HG02610 (cell line): ENCODE results near the gene ARL4C.

Experiments
- ATAC-seq: cut with Tn5 transposase; IDR thresholded peaks from one replicate; pipeline ENCODE4 v1.9.1; 2021; ENCODE audit warnings: mild to moderate bottlenecking, moderate library complexity; ENCODE audit not compliant: unreplicated experiment

ARL4C gene

DNA sequence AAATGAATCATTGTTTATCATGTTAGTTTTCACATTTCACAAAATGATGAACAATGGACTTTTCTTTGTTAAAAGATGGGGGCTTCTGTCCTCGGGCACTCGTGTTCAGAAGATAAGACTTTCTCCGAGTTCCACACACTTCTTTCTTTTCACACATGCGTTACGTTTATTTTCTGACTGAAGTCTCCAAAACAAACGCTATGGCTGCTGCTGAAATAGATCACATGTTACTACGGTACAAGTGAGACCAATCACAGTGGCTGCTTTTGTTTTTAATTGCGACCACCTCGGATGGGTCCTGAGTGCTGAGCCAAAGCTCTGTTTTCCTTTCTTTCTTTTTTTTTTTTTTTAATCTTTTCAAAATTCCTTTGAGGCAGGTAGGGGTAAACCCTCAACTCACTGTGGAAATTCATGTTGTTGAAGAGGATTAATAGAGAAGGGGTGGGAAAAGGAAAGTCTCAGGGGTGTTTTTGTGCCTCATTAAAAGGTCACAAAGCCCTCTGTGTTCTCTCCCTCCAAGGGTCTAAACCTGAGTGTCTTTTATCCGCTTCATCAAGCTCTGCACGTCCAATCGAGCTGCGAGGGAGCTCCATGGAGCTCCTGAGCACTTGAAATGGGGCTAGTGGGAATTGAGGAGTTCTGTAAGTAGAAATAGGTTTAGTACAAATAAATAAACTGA lies 48.2 kb downstream of the ARL4C start:
- ATAC-seq = no peak

DNA sequence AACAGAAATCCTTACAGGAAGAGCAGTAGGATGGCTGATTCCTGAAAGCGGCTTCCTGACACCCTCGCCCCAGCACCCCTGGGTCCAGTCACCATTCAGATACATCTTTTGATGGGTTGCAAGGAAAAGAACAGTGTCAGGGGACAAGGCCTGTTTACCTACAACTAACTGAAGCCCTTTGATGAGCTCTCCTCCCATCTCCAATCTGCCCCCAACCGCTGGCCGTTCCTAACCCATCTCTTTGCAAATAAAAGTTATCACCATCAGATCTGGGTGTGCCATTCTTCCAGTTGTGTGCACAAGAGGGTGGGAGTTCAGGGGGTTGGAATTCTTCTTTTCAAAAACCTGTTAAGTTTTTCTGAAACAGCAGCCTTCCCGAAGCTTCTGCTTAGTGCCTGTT lies 48.9 kb downstream of the ARL4C start:
- no peak for ATAC-seq

DNA sequence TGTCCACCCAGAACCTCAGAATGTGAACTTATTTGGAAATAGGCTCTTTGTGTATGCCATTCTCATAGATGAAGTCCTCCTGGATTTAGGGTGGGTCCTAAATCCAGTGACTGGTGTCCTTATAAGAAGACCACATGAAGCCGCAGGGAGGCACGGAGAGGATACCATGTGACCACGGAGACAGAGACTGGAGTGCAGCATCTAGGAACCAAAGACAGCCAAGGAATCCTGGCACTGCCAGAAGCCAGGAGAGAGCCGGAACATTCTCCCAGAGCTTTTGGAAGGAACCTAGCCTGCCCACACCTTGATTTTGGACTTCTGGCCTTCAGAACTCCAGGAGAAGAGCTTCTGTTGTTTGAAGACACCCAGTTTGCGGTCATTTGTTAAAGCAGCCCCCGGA lies 49.7 kb downstream of the ARL4C start:
- ATAC-seq = no peak

DNA sequence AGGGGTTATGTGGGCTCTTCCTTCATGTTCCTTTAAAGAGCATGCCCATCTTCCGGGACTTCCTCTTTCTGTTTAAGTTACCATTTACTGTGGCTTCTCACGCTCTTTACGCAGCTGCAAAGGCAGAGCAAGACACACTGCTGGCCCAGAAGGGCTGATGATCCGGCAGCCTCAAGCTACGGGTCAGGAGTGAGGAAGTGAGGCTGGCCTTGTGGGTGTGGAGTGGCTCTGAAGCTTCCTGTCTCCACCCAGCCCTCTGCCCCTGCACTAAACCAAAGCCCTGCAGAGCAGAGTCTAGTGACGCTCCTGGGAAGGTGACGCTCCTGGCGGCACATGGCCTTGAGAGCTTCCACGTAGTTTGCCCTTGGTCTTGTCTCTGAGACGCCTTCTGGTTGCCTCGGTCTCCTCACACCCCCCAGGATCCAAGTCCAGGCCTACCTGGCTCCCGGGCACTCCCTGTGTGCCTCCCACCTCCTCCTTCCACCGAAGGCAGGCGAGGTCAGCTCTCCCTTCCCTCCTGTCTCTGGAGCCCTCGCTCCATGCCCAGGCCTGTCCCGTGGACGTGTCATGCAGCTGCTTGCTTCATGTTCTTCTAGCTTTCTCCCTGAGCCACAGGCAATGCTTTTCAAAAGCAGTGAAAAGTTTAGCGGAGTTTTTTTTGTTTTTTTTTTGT lies 50.3 kb downstream of the ARL4C start:
- peak; percentile 88 for ATAC-seq

DNA sequence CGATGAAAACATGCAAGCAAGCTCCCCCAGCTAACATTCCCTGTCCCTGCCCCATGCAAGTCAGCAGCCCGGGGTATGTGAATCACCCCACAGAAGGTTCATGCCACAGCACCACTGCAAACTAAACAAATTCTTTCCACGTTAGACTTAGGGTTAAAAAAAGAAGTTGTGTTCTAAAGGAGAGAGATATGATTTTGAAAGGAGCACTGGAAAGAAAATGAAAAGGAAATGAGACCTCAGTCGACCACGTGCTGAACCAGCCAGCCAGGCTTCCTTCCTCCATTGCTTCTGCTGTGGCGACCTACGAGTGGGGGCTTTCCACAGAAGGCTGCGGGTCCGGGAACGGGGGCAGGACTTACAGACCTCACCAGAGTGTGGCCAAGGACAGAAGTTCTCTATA lies 52.0 kb downstream of the ARL4C start:
- no peak for ATAC-seq

DNA sequence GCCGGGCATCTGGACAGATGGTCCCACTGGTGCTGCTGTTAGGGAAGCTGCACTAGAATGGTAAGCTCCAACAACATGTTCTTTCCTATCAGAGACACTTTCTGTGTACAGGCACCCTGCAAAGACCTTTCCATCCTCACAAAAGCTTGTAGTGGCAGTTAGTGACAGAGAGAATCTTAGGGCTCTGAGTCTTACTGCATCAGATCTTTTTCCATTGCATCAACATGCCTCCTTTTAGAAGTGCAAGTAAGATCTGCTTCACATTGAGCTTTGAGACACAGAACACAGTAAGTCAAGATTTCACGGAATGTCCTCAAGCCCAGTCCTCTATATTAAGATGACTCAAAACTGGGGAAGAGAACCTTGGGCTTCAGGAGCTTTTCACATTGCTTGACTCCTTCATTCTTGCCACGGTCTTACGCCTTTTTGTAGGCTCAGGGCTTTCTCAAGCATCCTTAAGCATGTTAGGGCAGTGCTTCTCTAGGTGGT lies 52.6 kb downstream of the ARL4C start:
- ATAC-seq = no peak
